SK-N-SH (cell line): ENCODE measurements around the gene C8A. TPM values are rescaled to one million over a fixed set of nuclear protein-coding genes. Genes with fewer than 3 reads are reported as not detected.

Experiments used
- CTCF ChIA-PET: fragments of 300-600, 350-600 bp; formaldehyde crosslinking; extraction: SDS; loops from one replicate; lab custom pipeline; 2021; lab: Yijun Ruan, JAX
- POLR2A ChIA-PET: fragments of 350-600 bp; sonication (Branson Sonifier 250); formaldehyde crosslinking; extraction: SDS; loops from one replicate; lab custom pipeline; 2020; ENCODE audit warnings: antibody characterized with exemption, inconsistent platforms; lab: Yijun Ruan, JAX
- DNase-seq: peaks from one replicate; pipeline ENCODE4 v3.0.0; 2012
- H2AFZ ChIP-seq: fragments of 200-600 bp; sonication (generic); 2 replicates; pipeline ENCODE4 v1.8.1; 2016; ENCODE audit warnings: antibody characterized with exemption, mild to moderate bottlenecking, low read depth
- H3F3A ChIP-seq: fragments of 200-600 bp; sonication (generic); replicated peaks from 2 replicates; pipeline ENCODE3; 2016; ENCODE audit warnings: antibody characterized with exemption, mild to moderate bottlenecking; ENCODE audit not compliant: insufficient read depth
- H3K27ac ChIP-seq, 2 experiments: fragments of 200-500 bp in 1 of 2; fragments of 200-600 bp in 1 of 2; sonication (Bioruptor generic) in 1 of 2; sonication (generic), shearing (Covaris generic) in 1 of 2; 2 replicates each; pipeline versions ENCODE4 v1.5.1 to v1.6.1; 2014 to 2016; ENCODE audit warnings: low read depth in 2 of 2, inconsistent platforms in 1 of 2, low read length in 1 of 2, mild to moderate bottlenecking in 1 of 2, mixed read lengths in 1 of 2
- H3K27me3 ChIP-seq: fragments of 200-600 bp; sonication (generic), shearing (Covaris generic); 2 replicates; pipeline ENCODE4 v1.6.1; 2016; ENCODE audit warnings: mixed run types; ENCODE audit not compliant: insufficient read depth
- H3K36me3 ChIP-seq, 2 experiments: fragments of 200-500 bp in 1 of 2; fragments of 200-600 bp in 1 of 2; sonication (Bioruptor generic) in 1 of 2; sonication (generic) in 1 of 2; replicated peaks in 1 of 2; 2 replicates each; pipeline versions ENCODE3 to v1.5.1; 2014 to 2016; ENCODE audit warnings: low read length in 1 of 2, mild to moderate bottlenecking in 1 of 2; ENCODE audit not compliant: insufficient read depth in 2 of 2, control insufficient read depth in 1 of 2
- H3K4me1 ChIP-seq, 2 experiments: fragments of 200-500 bp in 1 of 2; fragments of 200-600 bp in 1 of 2; sonication (Bioruptor generic) in 1 of 2; sonication (generic), shearing (Covaris generic) in 1 of 2; 2 replicates each; pipeline versions ENCODE4 v1.5.1 to v1.6.1; 2014 to 2016; ENCODE audit warnings: low read depth in 1 of 2, low read length in 1 of 2, mixed run types in 1 of 2; ENCODE audit not compliant: insufficient read depth in 2 of 2, control insufficient read depth in 1 of 2
- H3K4me2 ChIP-seq: fragments of 200-600 bp; sonication (generic), shearing (Covaris generic); 2 replicates; pipeline ENCODE4 v1.6.1; 2017; ENCODE audit warnings: mixed run types
- H3K4me3 ChIP-seq, 2 experiments: fragments of 200-500 bp in 1 of 2; fragments of 200-600 bp in 1 of 2; sonication (Bioruptor generic) in 1 of 2; sonication (generic), shearing (Covaris generic) in 1 of 2; 2 replicates each; pipeline versions ENCODE4 v1.5.1 to v1.8.1; 2014 to 2016; ENCODE audit warnings: low read depth in 2 of 2, inconsistent platforms in 1 of 2, low read length in 1 of 2, mild to moderate bottlenecking in 1 of 2, mixed read lengths in 1 of 2, moderate library complexity in 1 of 2
- H3K79me2 ChIP-seq: fragments of 200-600 bp; sonication (generic); 2 replicates; pipeline ENCODE4 v1.8.1; 2017; ENCODE audit warnings: mild to moderate bottlenecking; ENCODE audit not compliant: insufficient read depth
- H3K9ac ChIP-seq: fragments of 200-600 bp; sonication (generic); 2 replicates; pipeline ENCODE4 v1.6.1; 2017; ENCODE audit warnings: mixed run types
- H3K9me2 ChIP-seq: fragments of 200-600 bp; sonication (generic); 2 replicates; pipeline ENCODE4 v1.6.1; 2017; ENCODE audit warnings: mixed run types
- H3K9me3 ChIP-seq: fragments of 200-600 bp; sonication (generic); 2 replicates; pipeline ENCODE4 v1.6.1; 2017; ENCODE audit warnings: mixed run types, mild to moderate bottlenecking, moderate library complexity
- H4K20me1 ChIP-seq: fragments of 200-600 bp; sonication (generic); 2 replicates; pipeline ENCODE4 v1.6.1; 2017; ENCODE audit warnings: mild to moderate bottlenecking, mixed run types; ENCODE audit not compliant: insufficient read depth
- FOSL2 ChIP-seq: IDR thresholded peaks from 2 replicates; pipeline ENCODE4 v1.4.0; 2012; ENCODE audit warnings: low read depth, mild to moderate bottlenecking, moderate library complexity, borderline replicate concordance
- GABPA ChIP-seq: IDR thresholded peaks from 2 replicates; pipeline ENCODE4 v1.4.0; 2012; ENCODE audit warnings: low read depth, mild to moderate bottlenecking
- MEF2A ChIP-seq: IDR thresholded peaks from 2 replicates; pipeline ENCODE4 v1.4.0; 2012; ENCODE audit warnings: low read depth, borderline replicate concordance
- MXI1 ChIP-seq: IDR thresholded peaks from 2 replicates; pipeline ENCODE4 v1.6.1; 2012; ENCODE audit warnings: mild to moderate bottlenecking, low read depth, low read length, improper control_type of control experiment
- POLR2AphosphoS5 ChIP-seq: IDR thresholded peaks from 2 replicates; pipeline ENCODE4 v1.6.1; 2012; ENCODE audit warnings: low read depth, low read length
- RXRA ChIP-seq: IDR thresholded peaks from 2 replicates; pipeline ENCODE4 v1.4.0; 2012; ENCODE audit warnings: low read depth, mild to moderate bottlenecking, borderline replicate concordance
- SMC3 ChIP-seq: IDR thresholded peaks from 2 replicates; pipeline ENCODE4 v1.6.1; 2012; ENCODE audit warnings: low read depth, low read length, improper control_type of control experiment
- TCF12 ChIP-seq: IDR thresholded peaks from 2 replicates; pipeline ENCODE4 v1.4.0; 2012
- YY1 ChIP-seq: IDR thresholded peaks from 2 replicates; pipeline ENCODE4 v1.4.0; 2012; ENCODE audit warnings: low read depth, mild to moderate bottlenecking
- WGBS: methylation state at CpG from one replicate; pipeline ENCODE4 v1.1.6; 2017; ENCODE audit warnings: low lambda C conversion rate; 5-methylcytosine and 5-hydroxymethylcytosine counted together
- polyA plus RNA-seq, 3 experiments: library from polyadenylated mRNA; depleted of rRNA; stranded (reverse); fragments of >200 nt; gene quantifications; 2 replicates each; pipeline ENCODE4 v1.2.3, GENCODE V29; 2012
- TF ChIP-seq, protein P1 (sequence below): fragments of 150-350 bp; IDR thresholded peaks from 2 replicates; pipeline ENCODE4 v1.6.1; 2016; ENCODE audit warnings: mild to moderate bottlenecking, low read depth, low read length
- TF ChIP-seq, protein P2 (sequence below): IDR thresholded peaks from 2 replicates; pipeline ENCODE4; 2012
- TF ChIP-seq, protein P3 (sequence below): fragments of 150-350 bp; IDR thresholded peaks from 2 replicates; pipeline ENCODE4 v1.6.1; 2017; ENCODE audit warnings: antibody characterized with exemption, low read length, low read depth, borderline replicate concordance

C8A gene
- polyA plus RNA-seq, 1 of the 3 experiments (the other 2 are of a cell fraction) = not detected

DNA sequence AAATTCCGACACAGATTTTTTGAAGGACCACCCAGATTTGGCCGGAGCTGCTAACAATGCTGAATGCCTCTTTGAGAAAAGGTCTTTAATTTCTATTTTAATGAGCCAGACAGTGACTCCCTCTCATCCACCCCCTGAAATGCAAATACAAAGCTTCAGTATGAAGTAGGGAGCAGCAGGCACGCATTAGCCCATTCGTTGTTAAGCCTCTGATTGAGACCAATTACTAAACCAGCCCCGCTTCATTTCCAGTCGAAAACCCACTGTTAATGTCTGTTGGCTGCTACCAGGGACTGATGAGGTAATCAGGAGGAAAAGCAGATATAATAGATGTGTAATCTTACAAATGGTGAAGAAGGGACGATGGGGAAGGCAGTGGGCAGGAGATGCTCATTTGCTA, 4.8 kb upstream of the C8A start:
- no peak overlapping the region for H3K4me3 ChIP-seq
- no peak overlapping the region for H3K27ac ChIP-seq

DNA sequence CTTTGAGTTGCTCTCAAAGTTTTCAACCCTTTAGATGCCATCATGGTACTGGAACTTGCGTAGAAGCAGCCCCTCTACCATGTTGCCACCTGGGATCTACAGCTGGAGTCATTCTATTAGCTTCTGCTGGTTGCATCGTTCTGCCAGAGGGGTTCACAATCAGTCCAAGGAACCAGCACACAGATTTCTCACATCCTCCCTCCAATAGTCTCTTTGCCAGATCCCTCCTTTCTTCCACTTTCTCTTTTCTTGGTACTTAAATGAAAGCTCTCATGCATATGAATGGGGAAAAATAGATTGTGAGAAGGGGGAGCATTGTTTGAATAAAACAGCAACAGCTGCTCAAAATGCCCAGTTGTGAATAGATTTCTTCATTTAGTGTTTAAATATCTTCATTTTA, 4.2 kb upstream of the C8A start:
- ChIA-PET POLR2A (no interaction called here), CTCF (interaction anchor here (0.6 to 1.3 kb wide), 4 partner anchors 18 to 170 kb away, joined by 3 to 4 read pairs (median 3); no protein-coding TSS in a partner anchor)
- no peak overlapping the region for H3K9ac ChIP-seq
- no peaks in the 10 kb centered on the region for H3K9me2 ChIP-seq
- H3K27ac ChIP-seq = no peak overlapping the region
- TF ChIP-seq, protein P1, sequence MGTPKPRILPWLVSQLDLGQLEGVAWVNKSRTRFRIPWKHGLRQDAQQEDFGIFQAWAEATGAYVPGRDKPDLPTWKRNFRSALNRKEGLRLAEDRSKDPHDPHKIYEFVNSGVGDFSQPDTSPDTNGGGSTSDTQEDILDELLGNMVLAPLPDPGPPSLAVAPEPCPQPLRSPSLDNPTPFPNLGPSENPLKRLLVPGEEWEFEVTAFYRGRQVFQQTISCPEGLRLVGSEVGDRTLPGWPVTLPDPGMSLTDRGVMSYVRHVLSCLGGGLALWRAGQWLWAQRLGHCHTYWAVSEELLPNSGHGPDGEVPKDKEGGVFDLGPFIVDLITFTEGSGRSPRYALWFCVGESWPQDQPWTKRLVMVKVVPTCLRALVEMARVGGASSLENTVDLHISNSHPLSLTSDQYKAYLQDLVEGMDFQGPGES = no peak
- no peak for TF ChIP-seq RXRA
- TF ChIP-seq, protein P2, sequence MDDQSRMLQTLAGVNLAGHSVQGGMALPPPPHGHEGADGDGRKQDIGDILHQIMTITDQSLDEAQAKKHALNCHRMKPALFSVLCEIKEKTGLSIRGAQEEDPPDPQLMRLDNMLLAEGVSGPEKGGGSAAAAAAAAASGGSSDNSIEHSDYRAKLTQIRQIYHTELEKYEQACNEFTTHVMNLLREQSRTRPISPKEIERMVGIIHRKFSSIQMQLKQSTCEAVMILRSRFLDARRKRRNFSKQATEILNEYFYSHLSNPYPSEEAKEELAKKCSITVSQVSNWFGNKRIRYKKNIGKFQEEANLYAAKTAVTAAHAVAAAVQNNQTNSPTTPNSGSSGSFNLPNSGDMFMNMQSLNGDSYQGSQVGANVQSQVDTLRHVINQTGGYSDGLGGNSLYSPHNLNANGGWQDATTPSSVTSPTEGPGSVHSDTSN = no peak
- no peaks in the 10 kb centered on the region for H3K9me3 ChIP-seq
- no peaks in the 10 kb centered on the region for H4K20me1 ChIP-seq
- no peak for DNase-seq
- H3K4me2 ChIP-seq = no peak overlapping the region
- H3K79me2 ChIP-seq = no peaks in the 10 kb centered on the region
- H3K27me3 ChIP-seq = no peaks in the 10 kb centered on the region
- no peak overlapping the region for H3K4me3 ChIP-seq
- WGBS = 86% methylated on average over 2 of the region's 2 CpGs
- H3F3A ChIP-seq = no peaks in the 10 kb centered on the region
- H3K4me1 ChIP-seq = no peaks in the 10 kb centered on the region
- no peak overlapping the region for H2AFZ ChIP-seq
- no peaks in the 10 kb centered on the region for H3K36me3 ChIP-seq

More for the DNA sequence above, 4.8 kb upstream of the C8A start:
- Histone ChIP-seq H3F3A (no peaks in the 10 kb centered on the region), H3K4me2 (no peak overlapping the region), H3K4me1 (no peaks in the 10 kb centered on the region), H3K9ac (no peak overlapping the region), H3K27me3 (no peaks in the 10 kb centered on the region), H3K79me2 (no peaks in the 10 kb centered on the region), H3K36me3 (no peaks in the 10 kb centered on the region), H3K9me2 (no peaks in the 10 kb centered on the region), H2AFZ (no peak overlapping the region), H3K9me3 (no peaks in the 10 kb centered on the region), H4K20me1 (no peaks in the 10 kb centered on the region)
- WGBS = 86% methylated on average over 7 of the region's 7 CpGs
- no peak for DNase-seq
- CTCF ChIA-PET = interaction anchor here (1.3 kb wide), 2 partner anchors 17 to 29 kb away, joined by 3 to 4 read pairs; no protein-coding TSS in a partner anchor
- POLR2A ChIA-PET = no interaction called here
- TF ChIP-seq MXI1 = no peak
- TF ChIP-seq SMC3 = no peak
- TF ChIP-seq MEF2A = no peak
- no peak for TF ChIP-seq GABPA
- no peak for TF ChIP-seq FOSL2
- no peak for TF ChIP-seq TCF12
- no peak for TF ChIP-seq YY1
- TF ChIP-seq, protein P3, sequence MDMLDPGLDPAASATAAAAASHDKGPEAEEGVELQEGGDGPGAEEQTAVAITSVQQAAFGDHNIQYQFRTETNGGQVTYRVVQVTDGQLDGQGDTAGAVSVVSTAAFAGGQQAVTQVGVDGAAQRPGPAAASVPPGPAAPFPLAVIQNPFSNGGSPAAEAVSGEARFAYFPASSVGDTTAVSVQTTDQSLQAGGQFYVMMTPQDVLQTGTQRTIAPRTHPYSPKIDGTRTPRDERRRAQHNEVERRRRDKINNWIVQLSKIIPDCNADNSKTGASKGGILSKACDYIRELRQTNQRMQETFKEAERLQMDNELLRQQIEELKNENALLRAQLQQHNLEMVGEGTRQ = no peak
- no peak for TF ChIP-seq POLR2AphosphoS5
